ENCODE data around the gene NAA16.
"Not testable (repeated sequence)": the region's sequence is repeated elsewhere in the genome, so short reads cannot be mapped to it uniquely, and the experiment has no call there.

DNA sequence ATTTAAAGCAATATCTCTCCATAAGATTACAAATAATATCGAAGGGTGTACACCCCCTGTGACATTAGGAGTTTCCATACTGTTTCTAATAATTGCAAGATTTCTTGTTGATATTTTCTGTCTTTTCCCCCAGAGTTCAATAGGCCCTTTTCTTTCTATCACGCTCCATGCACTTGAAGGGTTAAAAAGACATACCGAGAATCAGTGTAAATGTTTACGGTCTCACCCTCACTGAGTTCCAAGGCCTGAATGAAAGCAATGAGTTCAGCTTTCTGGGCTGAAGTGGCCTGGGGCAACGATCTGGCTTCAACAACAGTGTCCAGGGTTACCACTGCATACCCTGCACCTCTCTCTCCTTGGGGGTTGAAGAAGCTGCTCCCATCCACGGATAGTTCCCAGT lies 110.3 kb downstream of the NAA16 start:
- not testable (repeated sequence) for TF ChIP-seq POLR2A (IDR thresholded peaks at IDR 0.05)
- TF ChIP-seq, protein P1, sequence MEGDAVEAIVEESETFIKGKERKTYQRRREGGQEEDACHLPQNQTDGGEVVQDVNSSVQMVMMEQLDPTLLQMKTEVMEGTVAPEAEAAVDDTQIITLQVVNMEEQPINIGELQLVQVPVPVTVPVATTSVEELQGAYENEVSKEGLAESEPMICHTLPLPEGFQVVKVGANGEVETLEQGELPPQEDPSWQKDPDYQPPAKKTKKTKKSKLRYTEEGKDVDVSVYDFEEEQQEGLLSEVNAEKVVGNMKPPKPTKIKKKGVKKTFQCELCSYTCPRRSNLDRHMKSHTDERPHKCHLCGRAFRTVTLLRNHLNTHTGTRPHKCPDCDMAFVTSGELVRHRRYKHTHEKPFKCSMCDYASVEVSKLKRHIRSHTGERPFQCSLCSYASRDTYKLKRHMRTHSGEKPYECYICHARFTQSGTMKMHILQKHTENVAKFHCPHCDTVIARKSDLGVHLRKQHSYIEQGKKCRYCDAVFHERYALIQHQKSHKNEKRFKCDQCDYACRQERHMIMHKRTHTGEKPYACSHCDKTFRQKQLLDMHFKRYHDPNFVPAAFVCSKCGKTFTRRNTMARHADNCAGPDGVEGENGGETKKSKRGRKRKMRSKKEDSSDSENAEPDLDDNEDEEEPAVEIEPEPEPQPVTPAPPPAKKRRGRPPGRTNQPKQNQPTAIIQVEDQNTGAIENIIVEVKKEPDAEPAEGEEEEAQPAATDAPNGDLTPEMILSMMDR (IDR thresholded peaks at IDR 0.05): not testable (repeated sequence)
